GM12878 (cell line): ENCODE measurements around the gene SIM2. TPM values are rescaled to one million over a fixed set of nuclear protein-coding genes. Genes with fewer than 3 reads are reported as not detected.

Source experiments
- ATAC-seq: fragments of 200-7000 bp; cut with Tn5 transposase; 3 replicates; pipeline ENCODE4 v1.9.1; 2020; ENCODE audit warnings: mild to moderate bottlenecking, moderate library complexity
- BruUV-seq: library from RNA; stranded (reverse); fragments of 400-500 nt; replicated peaks from 2 replicates; lab custom pipeline; 2021; lab: Mats Ljungman, UMichigan
- CTCF ChIA-PET: fragments of 300-600 bp; sonication (Branson Sonifier 250); formaldehyde crosslinking; extraction: SDS; loops from one replicate; lab custom pipeline; 2021; ENCODE audit warnings: inconsistent platforms; lab: Yijun Ruan, JAX
- POLR2A ChIA-PET: fragments of 350-600 bp; formaldehyde crosslinking; extraction: SDS; loops from one replicate; lab custom pipeline; 2021; ENCODE audit warnings: inconsistent platforms; lab: Charles Lee
- RAD21 ChIA-PET: fragments of 300-600 bp; sonication (Branson Sonifier 250); formaldehyde crosslinking; loops from one replicate; lab custom pipeline; 2023; ENCODE audit warnings: antibody characterized with exemption; ENCODE audit not compliant: unreplicated experiment; lab: Charles Lee
- SMC1A ChIA-PET: fragments of 300-600 bp; sonication (Branson Sonifier 250); formaldehyde crosslinking; loops from one replicate; lab custom pipeline; 2023; ENCODE audit not compliant: unreplicated experiment, uncharacterized antibody; lab: Charles Lee
- DNase-seq: peaks from one replicate; pipeline ENCODE4 v3.0.0-alpha.2; 2011; ENCODE audit warnings: low read depth, low spot score
- FAIRE-seq: peaks from 3 replicates; lab custom pipeline; 2011; peaks lifted over from hg19 to GRCh38; lab: Jason Lieb, UNC
- H2AFZ ChIP-seq: 2 replicates; pipeline ENCODE4 v1.6.0; 2011; ENCODE audit warnings: low read depth, low read length, control low read depth; ENCODE audit not compliant: control insufficient read depth
- H3K27ac ChIP-seq: 2 replicates; pipeline ENCODE4 v1.5.1; 2011; ENCODE audit warnings: control low read depth; ENCODE audit not compliant: control insufficient read depth, insufficient read depth
- H3K27me3 ChIP-seq, 2 experiments: replicated peaks in 1 of 2; 2 replicates each; pipeline versions ENCODE4 v1.6.0 to v1.6.1; 2011; ENCODE audit warnings: low read length in 1 of 2; ENCODE audit not compliant: control insufficient read depth in 2 of 2, insufficient read depth in 2 of 2
- H3K36me3 ChIP-seq, 2 experiments: 2 replicates each; pipeline ENCODE4 v1.5.1; 2011; ENCODE audit warnings: low read length in 1 of 2; ENCODE audit not compliant: control insufficient read depth in 2 of 2, insufficient read depth in 2 of 2
- H3K4me1 ChIP-seq: 2 replicates; pipeline ENCODE4 v1.6.1; 2011; ENCODE audit warnings: mild to moderate bottlenecking, low read length, moderate library complexity, mixed read lengths; ENCODE audit not compliant: control insufficient read depth, insufficient read depth
- H3K4me2 ChIP-seq: 2 replicates; pipeline ENCODE4 v1.6.0; 2011; ENCODE audit warnings: control low read depth; ENCODE audit not compliant: control insufficient read depth, insufficient read depth
- H3K4me3 ChIP-seq: fragments of 200-600 bp; sonication (generic); 2 replicates; pipeline ENCODE4 v1.5.1; 2016
- H3K79me2 ChIP-seq: 2 replicates; pipeline ENCODE4 v1.6.0; 2011; ENCODE audit warnings: low read length; ENCODE audit not compliant: control insufficient read depth, insufficient read depth
- H3K9ac ChIP-seq: 2 replicates; pipeline ENCODE4 v1.8.0; 2011; ENCODE audit warnings: low read length, control low read depth, mixed read lengths; ENCODE audit not compliant: control insufficient read depth, insufficient read depth
- H3K9me3 ChIP-seq: replicated peaks from 3 replicates; pipeline ENCODE4 v1.5.1; 2011; ENCODE audit warnings: mild to moderate bottlenecking, low read length; ENCODE audit not compliant: control insufficient read depth, insufficient read depth
- H4K20me1 ChIP-seq: 2 replicates; pipeline ENCODE4 v1.6.0; 2011; ENCODE audit not compliant: control insufficient read depth, insufficient read depth
- BCL11A ChIP-seq: IDR thresholded peaks from 2 replicates; pipeline ENCODE4 v1.6.1; 2011; ENCODE audit warnings: low read depth, low read length
- CEBPB ChIP-seq, 2 experiments: fragments of 150-350 bp in 1 of 2; IDR thresholded peaks; 2 replicates each; pipeline ENCODE4 v1.6.1; 2012 to 2014; ENCODE audit warnings: low read depth in 2 of 2, low read length in 2 of 2, borderline replicate concordance in 1 of 2, inconsistent platforms in 1 of 2
- EP300 ChIP-seq, 2 experiments: fragments of 150-350 bp in 1 of 2; IDR thresholded peaks; 2 replicates each; pipeline ENCODE4 v1.6.1; 2011 to 2012; ENCODE audit warnings: low read depth in 2 of 2, low read length in 2 of 2, borderline replicate concordance in 1 of 2, improper control_type of control experiment in 1 of 2, inconsistent platforms in 1 of 2; ENCODE audit not compliant: control insufficient read depth in 1 of 2
- ESRRA ChIP-seq: IDR thresholded peaks from 2 replicates; pipeline ENCODE4 v1.6.1; 2012; ENCODE audit warnings: mild to moderate bottlenecking, low read length, improper control_type of control experiment
- KAT2A ChIP-seq: conservative IDR thresholded peaks from 2 replicates; pipeline ENCODE4 v1.6.1; 2011; ENCODE audit warnings: low read depth, low read length; ENCODE audit not compliant: control insufficient read depth
- KLF5 ChIP-seq: fragments of 450-650 bp; IDR thresholded peaks from 2 replicates; pipeline ENCODE4 v1.6.1; 2014; ENCODE audit warnings: mild to moderate bottlenecking; ENCODE audit not compliant: partially characterized antibody
- MTA3 ChIP-seq: IDR thresholded peaks from 2 replicates; pipeline ENCODE4 v1.6.1; 2012; ENCODE audit warnings: low read length, inconsistent platforms, borderline replicate concordance
- NRF1 ChIP-seq: conservative IDR thresholded peaks from 2 replicates; pipeline ENCODE4 v1.6.1; 2011; ENCODE audit warnings: mild to moderate bottlenecking, low read depth, low read length, improper control_type of control experiment
- PRDM15 ChIP-seq: fragments of 450-650 bp; formaldehyde crosslinking; IDR thresholded peaks from 2 replicates; pipeline ENCODE4 v1.4.0; 2020; ENCODE audit warnings: mild to moderate bottlenecking, moderate library complexity
- SREBF2 ChIP-seq: IDR thresholded peaks from 2 replicates; pipeline ENCODE4 v1.6.1; 2012; ENCODE audit warnings: mild to moderate bottlenecking, low read length
- TCF7 ChIP-seq: IDR thresholded peaks from 2 replicates; pipeline ENCODE4 v1.6.1; 2014; ENCODE audit warnings: antibody characterized with exemption, borderline replicate concordance
- USF1 ChIP-seq: IDR thresholded peaks from 2 replicates; pipeline ENCODE4 v1.6.1; 2011; ENCODE audit warnings: borderline replicate concordance, low read depth, mild to moderate bottlenecking, moderate library complexity, mixed read lengths, low read length; ENCODE audit not compliant: insufficient read depth; ENCODE audit errors: extremely low read length
- ZNF384 ChIP-seq: IDR thresholded peaks from 2 replicates; pipeline ENCODE4 v1.6.1; 2012; ENCODE audit warnings: low read depth, mild to moderate bottlenecking, low read length, improper control_type of control experiment, borderline replicate concordance
- whole genome bisulfite sequencing: methylation state at CpG from one replicate; pipeline ENCODE4 v1.1.6; 2016; ENCODE audit warnings: low lambda C conversion rate; ENCODE audit not compliant: insufficient replicate concordance, insufficient coverage; ENCODE audit errors: missing lambda C conversion rate; 5-methylcytosine and 5-hydroxymethylcytosine counted together
- in situ Hi-C: fragments of 300-500 bp; cut with MboI; formaldehyde crosslinking; loops from 9 replicates; pipeline ENCODE4 v1.14.3; 2018; ENCODE audit warnings: mixed read lengths
- intact Hi-C: fragments of 100-400 bp; cut with micrococcal nuclease; formaldehyde crosslinking; loops from one replicate; pipeline ENCODE4 v1.14.2; 2022; ENCODE audit not compliant: unreplicated experiment
- polyA plus RNA-seq, 11 experiments: library from polyadenylated mRNA; depleted of rRNA in 4 of 11; unstranded in 6 of 11; stranded (reverse) in 5 of 11; fragments of >200 nt; fragmentation: Nextera tagmentation in 4 of 11; fragmentation: Illumina TruSeq in 1 of 11; extraction: Ambion mirVana in 4 of 11; extraction: Trizol in 1 of 11; gene quantifications; 1 replicate in 1 of 11; 2 replicates in 10 of 11; pipeline versions ENCODE4 v1.2.1 to v1.2.3, GENCODE V29; 2011 to 2016; ENCODE audit warnings: inconsistent platforms in 2 of 11, missing spikeins in 2 of 11, low read depth in 1 of 11
- total RNA-seq, 4 experiments: library from RNA; depleted of rRNA in 3 of 4; stranded (reverse); fragments of >200 nt in 3 of 4; fragmentation: Illumina TruSeq in 1 of 4; extraction: Trizol in 1 of 4; gene quantifications; 2 replicates each; pipeline versions ENCODE4 v1.2.1 to v1.2.3, GENCODE V29; 2013 to 2021
- TF ChIP-seq, protein P1 (sequence below): IDR thresholded peaks from 2 replicates; pipeline ENCODE4 v1.6.1; 2012; ENCODE audit warnings: mild to moderate bottlenecking, low read depth, low read length
- TF ChIP-seq, protein P2 (sequence below): IDR thresholded peaks from 2 replicates; pipeline ENCODE4 v1.6.1; 2011; ENCODE audit warnings: low read depth, low read length, improper control_type of control experiment, borderline replicate concordance

Gene SIM2
- total and polyA plus RNA-seq, 10 of the 15 experiments (the other 5 are each of a cell fraction or from before 2014, with no cell fraction given): 0.02 to 0.15 (median 0.05) TPM; not detected in 7

DNA sequence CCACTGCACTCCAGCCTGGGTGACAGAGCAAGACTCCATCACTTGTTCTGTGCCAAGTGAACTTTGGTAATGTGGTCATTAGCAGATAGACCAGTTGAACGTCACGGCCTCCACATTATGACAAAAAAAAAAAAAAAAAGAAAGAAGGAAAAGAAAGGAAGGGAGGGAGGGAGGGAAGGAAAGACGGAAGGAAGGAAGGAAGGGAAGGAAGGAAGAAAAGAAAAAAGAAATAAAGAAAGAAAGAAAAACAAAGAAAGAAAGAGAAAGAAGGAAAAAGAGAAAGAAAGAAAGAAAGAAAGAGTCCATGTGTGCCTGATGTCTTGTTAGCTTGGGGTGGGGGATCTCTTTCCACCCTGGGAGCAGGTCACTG is 45.3 kb downstream of the SIM2 start:
- Histone ChIP-seq H4K20me1 (no peaks in the 10 kb centered on the region), H3K27me3 (peaks cover 7 to 13% of the 10 kb centered on the region in 2 experiments), H2AFZ (no peak overlapping the region), H3K9me3 (no peaks in the 10 kb centered on the region), H3K9ac (no peak overlapping the region)
- in situ Hi-C loops: no loop called here
- RAD21 ChIA-PET: no interaction called here
- WGBS: no CpG with 5 or more reads among the region's 3 CpGs
- intact Hi-C loops: no loop called here
- no peak for ATAC-seq
- no peak for TF ChIP-seq ZNF384
- TF ChIP-seq BCL11A: no peak
- no peak for TF ChIP-seq MTA3
- TF ChIP-seq, protein P1, sequence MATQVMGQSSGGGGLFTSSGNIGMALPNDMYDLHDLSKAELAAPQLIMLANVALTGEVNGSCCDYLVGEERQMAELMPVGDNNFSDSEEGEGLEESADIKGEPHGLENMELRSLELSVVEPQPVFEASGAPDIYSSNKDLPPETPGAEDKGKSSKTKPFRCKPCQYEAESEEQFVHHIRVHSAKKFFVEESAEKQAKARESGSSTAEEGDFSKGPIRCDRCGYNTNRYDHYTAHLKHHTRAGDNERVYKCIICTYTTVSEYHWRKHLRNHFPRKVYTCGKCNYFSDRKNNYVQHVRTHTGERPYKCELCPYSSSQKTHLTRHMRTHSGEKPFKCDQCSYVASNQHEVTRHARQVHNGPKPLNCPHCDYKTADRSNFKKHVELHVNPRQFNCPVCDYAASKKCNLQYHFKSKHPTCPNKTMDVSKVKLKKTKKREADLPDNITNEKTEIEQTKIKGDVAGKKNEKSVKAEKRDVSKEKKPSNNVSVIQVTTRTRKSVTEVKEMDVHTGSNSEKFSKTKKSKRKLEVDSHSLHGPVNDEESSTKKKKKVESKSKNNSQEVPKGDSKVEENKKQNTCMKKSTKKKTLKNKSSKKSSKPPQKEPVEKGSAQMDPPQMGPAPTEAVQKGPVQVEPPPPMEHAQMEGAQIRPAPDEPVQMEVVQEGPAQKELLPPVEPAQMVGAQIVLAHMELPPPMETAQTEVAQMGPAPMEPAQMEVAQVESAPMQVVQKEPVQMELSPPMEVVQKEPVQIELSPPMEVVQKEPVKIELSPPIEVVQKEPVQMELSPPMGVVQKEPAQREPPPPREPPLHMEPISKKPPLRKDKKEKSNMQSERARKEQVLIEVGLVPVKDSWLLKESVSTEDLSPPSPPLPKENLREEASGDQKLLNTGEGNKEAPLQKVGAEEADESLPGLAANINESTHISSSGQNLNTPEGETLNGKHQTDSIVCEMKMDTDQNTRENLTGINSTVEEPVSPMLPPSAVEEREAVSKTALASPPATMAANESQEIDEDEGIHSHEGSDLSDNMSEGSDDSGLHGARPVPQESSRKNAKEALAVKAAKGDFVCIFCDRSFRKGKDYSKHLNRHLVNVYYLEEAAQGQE: no peak
- no peak for TF ChIP-seq SREBF2
- TF ChIP-seq EP300 (IDR thresholded peaks at IDR 0.05; ENCODE audit: borderline replicate concordance in 1 of 2, control insufficient read depth in 1 of 2, low read depth in 2 of 2, low read length in 2 of 2): no peak
- TF ChIP-seq NRF1: no peak
- no peak for TF ChIP-seq ESRRA
- no peak for TF ChIP-seq USF1
- TF ChIP-seq KAT2A: no peak
- TF ChIP-seq KLF5: no peak
- TF ChIP-seq, protein P2, sequence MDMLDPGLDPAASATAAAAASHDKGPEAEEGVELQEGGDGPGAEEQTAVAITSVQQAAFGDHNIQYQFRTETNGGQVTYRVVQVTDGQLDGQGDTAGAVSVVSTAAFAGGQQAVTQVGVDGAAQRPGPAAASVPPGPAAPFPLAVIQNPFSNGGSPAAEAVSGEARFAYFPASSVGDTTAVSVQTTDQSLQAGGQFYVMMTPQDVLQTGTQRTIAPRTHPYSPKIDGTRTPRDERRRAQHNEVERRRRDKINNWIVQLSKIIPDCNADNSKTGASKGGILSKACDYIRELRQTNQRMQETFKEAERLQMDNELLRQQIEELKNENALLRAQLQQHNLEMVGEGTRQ: no peak
- no peak for TF ChIP-seq CEBPB (IDR thresholded peaks at IDR 0.05; ENCODE audit: borderline replicate concordance in 1 of 2, low read depth in 2 of 2, low read length in 2 of 2)
- TF ChIP-seq PRDM15 (CRISPR knock-in tag): no peak
- no peak for TF ChIP-seq TCF7
- TF ChIP-seq, all 136 proteins: peak for 0
- H3K4me2 ChIP-seq: no peak overlapping the region
- no peaks in the 10 kb centered on the region for H3K36me3 ChIP-seq
- POLR2A ChIA-PET: no interaction called here
- no peak overlapping the region for H3K4me3 ChIP-seq
- CTCF ChIA-PET: no interaction called here
- H3K79me2 ChIP-seq: no peaks in the 10 kb centered on the region
- FAIRE-seq: no peak
- H3K27ac ChIP-seq: no peak overlapping the region
- DNase-seq: no peak
- no peaks in the 10 kb centered on the region for H3K4me1 ChIP-seq
- BruUV-seq: no TSS peak
- SMC1A ChIA-PET: no interaction called here
